HG02840 (cell line): ENCODE measurements around the gene ATG101.

Experiments
- ATAC-seq: cut with Tn5 transposase; IDR thresholded peaks from one replicate; pipeline ENCODE4 v1.9.1; 2021; ENCODE audit warnings: mild to moderate bottlenecking, moderate library complexity, moderate number of reproducible peaks; ENCODE audit not compliant: unreplicated experiment, low FRiP score

The ATG101 gene

GRCh38 chr12:52074971-52075724, 5.4 kb downstream of the ATG101 start:
- no peak for ATAC-seq

- ATAC-seq = no peak
Observed at GRCh38 chr12:52076811-52077210, 7.0 kb downstream of the ATG101 start.

- ATAC-seq = no peak
Observed at GRCh38 chr12:52078276-52078675, 8.5 kb downstream of the ATG101 start.

- no peak for ATAC-seq
Observed at GRCh38 chr12:52079576-52080402, 10.0 kb downstream of the ATG101 start, which contains the start of gene SMIM41. SMIM41 (plus strand) TSS chr12:52079704; CDS start chr12:52079780, 76 bp downstream.

- no peak for ATAC-seq
Observed at GRCh38 chr12:52080403-52081251, 10.8 kb downstream of the ATG101 start.

- ATAC-seq = peak; percentile 49
Observed at GRCh38 chr12:52081263-52081733, 11.5 kb downstream of the ATG101 start.

GRCh38 chr12:52082026-52082668, 12.4 kb downstream of the ATG101 start:
- ATAC-seq = no peak

- ATAC-seq = no peak
Observed at GRCh38 chr12:52082669-52082987, 12.8 kb downstream of the ATG101 start.

- ATAC-seq = no peak
Observed at GRCh38 chr12:52082988-52083637, 13.3 kb downstream of the ATG101 start.

- no peak for ATAC-seq
Observed at GRCh38 chr12:52083638-52083996, 13.8 kb downstream of the ATG101 start.

- no peak for ATAC-seq
Observed at GRCh38 chr12:52084491-52085231, 14.9 kb downstream of the ATG101 start.

- ATAC-seq = no peak
Observed at GRCh38 chr12:52085682-52086180, 16.0 kb downstream of the ATG101 start.

GRCh38 chr12:52086366-52086765, 16.6 kb downstream of the ATG101 start:
- no peak for ATAC-seq

GRCh38 chr12:52086944-52087835, 17.4 kb downstream of the ATG101 start:
- ATAC-seq = no peak

- no peak for ATAC-seq
Observed at GRCh38 chr12:52087961-52088820, 18.4 kb downstream of the ATG101 start.

GRCh38 chr12:52089491-52089890, 19.7 kb downstream of the ATG101 start:
- no peak for ATAC-seq

- ATAC-seq = no peak
Observed at GRCh38 chr12:52090291-52090690, 20.5 kb downstream of the ATG101 start.
